Esophagus muscularis mucosa (tissue), 4 donors: ENCODE results near the gene ESAM. TPM values are rescaled to one million over a fixed set of nuclear protein-coding genes. Genes with fewer than 3 reads are reported as not detected.
A peak's percentile ranks its signal among the peaks of the same experiment; 100 is the strongest.

Source experiments
- DNase-seq: peaks from one replicate; pipeline ENCODE4 v3.0.0-alpha.2; 2017; ENCODE audit errors: extremely low spot score
- H3K27ac ChIP-seq, 4 donors: fragments of 200-600 bp; sonication (generic); replicated peaks in 1 of 4; 1 replicate in 3 of 4; 2 replicates in 1 of 4; pipeline ENCODE4 v1.5.1; 2016 to 2019; ENCODE audit warnings: mild to moderate bottlenecking in 1 of 4
- H3K27me3 ChIP-seq, 4 donors: fragments of 200-600 bp; sonication (generic); one replicate each; pipeline versions ENCODE4 v1.5.1 to v1.6.0; 2016 to 2019
- H3K36me3 ChIP-seq, 4 donors: fragments of 200-600 bp; sonication (generic); one replicate each; pipeline ENCODE4 v1.5.1; 2016 to 2019
- H3K4me1 ChIP-seq, 4 donors: fragments of 200-600 bp; sonication (generic); one replicate each; pipeline ENCODE4 v1.5.1; 2016 to 2019
- H3K4me3 ChIP-seq, 4 donors: fragments of 200-600 bp; sonication (generic); 1 replicate in 2 of 4; 2 replicates in 2 of 4; pipeline ENCODE4 v1.5.1; 2016 to 2019; ENCODE audit warnings: mild to moderate bottlenecking in 4 of 4, moderate library complexity in 1 of 4
- H3K9me3 ChIP-seq, 4 donors: fragments of 200-600 bp; sonication (generic); 1 replicate in 3 of 4; 2 replicates in 1 of 4; pipeline ENCODE4 v1.5.1; 2016 to 2019
- EP300 ChIP-seq: sonication (generic); formaldehyde crosslinking; IDR thresholded peaks from one replicate; pipeline ENCODE4 v1.6.1; 2017; ENCODE audit warnings: antibody characterized with exemption
- POLR2A ChIP-seq: fragments of 450-650 bp; IDR thresholded peaks from one replicate; pipeline ENCODE4 v1.6.1; 2017; ENCODE audit warnings: antibody characterized with exemption, moderate library complexity, mild to moderate bottlenecking, low read depth
- POLR2AphosphoS5 ChIP-seq, 2 donors: sonication (generic); formaldehyde crosslinking; IDR thresholded peaks; one replicate each; pipeline ENCODE4 v1.6.1; 2017; ENCODE audit warnings: antibody characterized with exemption in 2 of 2
- WGBS: methylation state at CpG from one replicate; pipeline ENCODE4 v1.1.5; 2018; 5-methylcytosine and 5-hydroxymethylcytosine counted together
- intact Hi-C: fragments of 100-400 bp; cut with DNase I; formaldehyde crosslinking; loops from one replicate; pipeline ENCODE4 v1.15.1; 2023
- total RNA-seq, 4 donors: library from RNA; depleted of rRNA; stranded (reverse); fragments of >200 nt; gene quantifications; one replicate each; pipeline versions ENCODE4 v1.1.0 to v1.2.1, GENCODE V29; 2016
- TF ChIP-seq, protein P1 (sequence below), 3 experiments: fragments of 200-600 bp in 2 of 3; fragments of 450-650 bp in 1 of 3; sonication (generic) in 2 of 3; IDR thresholded peaks; one replicate each; pipeline ENCODE4 v1.5.1; 2017 to 2019; ENCODE audit warnings: antibody characterized with exemption in 3 of 3, mild to moderate bottlenecking in 2 of 3, moderate library complexity in 1 of 3

ESAM gene
- total RNA-seq, 4 donors from 2014 or later, result 10.8 to 52.8 (median 41.1) TPM

DNA sequence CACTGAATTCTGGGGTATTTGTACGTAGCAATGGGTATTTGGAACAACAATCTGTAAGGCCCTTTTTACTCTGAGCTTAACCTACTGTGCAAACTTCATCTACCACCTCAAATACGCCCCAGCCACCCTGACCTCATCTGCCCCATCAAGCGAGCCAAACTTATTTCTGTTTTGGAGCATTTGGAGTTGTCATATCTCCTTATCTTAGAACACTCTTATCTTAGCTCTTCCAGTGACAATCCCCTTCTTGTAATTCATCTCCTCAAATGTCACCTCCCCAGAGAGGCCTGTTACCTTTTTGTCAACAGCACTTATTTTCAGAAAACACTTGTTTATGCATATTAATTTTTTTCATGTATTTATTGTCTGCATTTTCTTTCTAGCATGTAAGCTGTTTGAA lies 42.8 kb upstream of the ESAM start:
- intact Hi-C loops, result loop anchor here (5.0 kb wide), 1 partner anchor 32 kb away; no protein-coding TSS in a partner anchor
- Histone ChIP-seq H3K9me3 (no peaks in the 10 kb centered on the region), H3K27me3 (no peaks in the 10 kb centered on the region), H3K4me3 (no peak overlapping the region), H3K36me3 (peaks cover 0 to 28% (median 9%) of the 10 kb centered on the region in 4 donors), H3K4me1 (peaks cover 0 to 15% (median 12%) of the 10 kb centered on the region in 4 donors), H3K27ac (no peak overlapping the region)
- 94% methylated on average over 3 of the region's 3 CpGs for WGBS
- TF ChIP-seq, protein P1, sequence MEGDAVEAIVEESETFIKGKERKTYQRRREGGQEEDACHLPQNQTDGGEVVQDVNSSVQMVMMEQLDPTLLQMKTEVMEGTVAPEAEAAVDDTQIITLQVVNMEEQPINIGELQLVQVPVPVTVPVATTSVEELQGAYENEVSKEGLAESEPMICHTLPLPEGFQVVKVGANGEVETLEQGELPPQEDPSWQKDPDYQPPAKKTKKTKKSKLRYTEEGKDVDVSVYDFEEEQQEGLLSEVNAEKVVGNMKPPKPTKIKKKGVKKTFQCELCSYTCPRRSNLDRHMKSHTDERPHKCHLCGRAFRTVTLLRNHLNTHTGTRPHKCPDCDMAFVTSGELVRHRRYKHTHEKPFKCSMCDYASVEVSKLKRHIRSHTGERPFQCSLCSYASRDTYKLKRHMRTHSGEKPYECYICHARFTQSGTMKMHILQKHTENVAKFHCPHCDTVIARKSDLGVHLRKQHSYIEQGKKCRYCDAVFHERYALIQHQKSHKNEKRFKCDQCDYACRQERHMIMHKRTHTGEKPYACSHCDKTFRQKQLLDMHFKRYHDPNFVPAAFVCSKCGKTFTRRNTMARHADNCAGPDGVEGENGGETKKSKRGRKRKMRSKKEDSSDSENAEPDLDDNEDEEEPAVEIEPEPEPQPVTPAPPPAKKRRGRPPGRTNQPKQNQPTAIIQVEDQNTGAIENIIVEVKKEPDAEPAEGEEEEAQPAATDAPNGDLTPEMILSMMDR (IDR thresholded peaks at IDR 0.05), result no peak
- no peak for DNase-seq

DNA sequence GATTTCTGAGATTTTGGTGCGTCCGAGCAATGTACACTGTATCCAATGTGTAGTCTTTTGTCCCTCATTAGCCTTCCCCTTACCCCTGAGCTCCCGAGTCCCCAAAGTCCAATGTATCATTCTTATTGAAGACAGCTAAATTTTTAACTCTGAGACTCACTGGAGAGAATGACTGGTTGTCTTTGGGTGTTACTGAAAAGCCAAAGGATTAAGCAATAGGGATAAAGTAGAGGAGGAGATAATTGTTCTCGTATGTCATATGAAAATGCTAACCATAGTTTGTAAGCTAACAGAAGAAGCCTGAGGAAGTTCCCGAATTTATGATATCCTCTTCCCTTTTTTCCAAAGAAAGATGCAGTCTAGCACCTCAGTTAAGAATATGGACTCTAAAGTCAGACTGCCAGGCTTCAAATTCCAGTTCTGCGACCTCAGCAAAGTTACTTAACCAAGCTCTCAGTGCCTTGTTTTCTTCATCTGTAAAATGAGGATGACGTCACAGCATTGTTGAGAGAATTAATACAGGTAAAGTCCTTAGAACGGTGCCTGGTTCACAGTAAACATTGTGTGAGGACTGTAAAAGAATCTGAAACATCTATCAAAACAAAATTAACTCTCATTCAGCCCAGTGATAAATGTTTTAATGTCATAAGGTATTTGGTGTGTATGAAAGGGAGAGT lies 39.7 kb upstream of the ESAM start:
- intact Hi-C loops, result loop anchor here (5.0 kb wide), 1 partner anchor 36 kb away; no protein-coding TSS in a partner anchor
- DNase-seq, result no peak
- H3K27me3 ChIP-seq, result no peaks in the 10 kb centered on the region
- H3K4me1 ChIP-seq, result peaks cover 27 to 41% (median 35%) of the 10 kb centered on the region in 4 donors
- H3K4me3 ChIP-seq, result peak overlapping the region in 3 of 4 donors; percentile 4 to 95 (median 94)
- peaks cover 0 to 16% (median 8%) of the 10 kb centered on the region in 4 donors for H3K36me3 ChIP-seq
- WGBS, result 68% methylated on average over 8 of the region's 8 CpGs
- no peaks in the 10 kb centered on the region for H3K9me3 ChIP-seq
- peak overlapping the region; percentile 97 to 98 (median 98) for H3K27ac ChIP-seq
- TF ChIP-seq POLR2A (no peak), POLR2AphosphoS5 (IDR thresholded peaks at IDR 0.05) (no peak)

DNA sequence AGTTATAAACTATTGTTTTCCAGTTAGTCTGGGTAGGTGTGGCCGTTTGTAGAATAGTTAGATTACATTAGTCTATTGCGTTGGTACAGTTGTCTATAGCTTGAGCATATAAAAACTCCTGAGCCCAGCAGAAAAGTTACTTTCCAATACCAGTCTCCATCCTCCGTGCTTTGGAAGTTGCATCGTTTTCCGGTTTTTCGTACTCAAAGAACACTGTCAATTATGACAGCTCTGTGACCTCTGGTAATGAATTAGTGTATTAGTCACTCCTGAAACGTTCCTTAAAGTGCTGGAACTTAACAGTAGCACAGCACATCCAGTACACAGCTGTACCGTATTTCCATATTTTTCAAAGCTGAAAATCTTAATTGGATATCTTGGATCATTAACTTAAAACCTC lies 38.9 kb upstream of the ESAM start:
- Histone ChIP-seq H3K4me1 (peaks cover 27 to 47% (median 35%) of the 10 kb centered on the region in 4 donors), H3K27me3 (no peaks in the 10 kb centered on the region), H3K9me3 (no peaks in the 10 kb centered on the region), H3K4me3 (peak overlapping the region; percentile 93 to 97 (median 94)), H3K36me3 (peaks cover 0 to 9% (median 4%) of the 10 kb centered on the region in 4 donors), H3K27ac (peak overlapping the region; percentile 97 to 98 (median 98))
- no peak for DNase-seq
- TF ChIP-seq EP300 (no peak), POLR2A (no peak), POLR2AphosphoS5 (IDR thresholded peaks at IDR 0.05) (no peak)
- TF ChIP-seq, protein P1 (IDR thresholded peaks at IDR 0.05), result no peak
- WGBS, result 8% methylated on average over 8 of the region's 8 CpGs
- intact Hi-C loops, result loop anchor here (5.0 kb wide), 1 partner anchor 36 kb away; no protein-coding TSS in a partner anchor

DNA sequence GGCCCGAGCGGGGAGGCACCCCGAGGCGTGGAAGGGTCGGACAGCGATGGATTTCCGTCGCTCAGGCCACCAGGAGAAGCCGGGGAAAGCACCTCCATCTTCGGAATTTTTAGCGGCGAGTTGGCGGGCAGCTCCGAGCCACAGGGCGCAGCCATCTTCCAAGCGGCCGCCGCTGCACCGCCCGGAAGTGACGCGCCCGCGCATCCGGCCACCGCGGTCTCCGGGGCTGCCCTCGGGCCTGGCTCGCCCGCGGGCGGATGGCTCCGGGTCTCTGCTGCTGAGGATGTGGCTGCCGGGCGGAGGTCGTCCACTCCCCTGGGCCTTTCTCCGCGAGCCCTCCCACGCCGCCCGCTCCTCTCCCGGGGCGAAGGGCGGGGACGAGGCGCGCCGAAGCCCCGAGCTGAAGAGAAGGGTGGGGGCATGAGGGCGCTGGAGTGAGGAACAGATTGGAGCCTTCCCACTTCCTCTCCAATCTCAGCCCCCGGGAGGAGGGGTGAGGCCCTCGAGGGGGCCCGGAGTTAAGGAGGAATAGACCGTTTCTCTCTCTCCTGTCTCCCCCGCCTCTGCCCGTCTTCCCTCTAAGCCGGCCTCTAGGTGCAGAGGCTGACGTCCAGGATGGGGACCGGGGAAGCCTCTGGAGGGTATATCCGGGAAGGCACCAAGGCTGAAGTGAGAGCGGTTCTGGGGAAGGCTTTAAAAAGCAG lies 38.3 kb upstream of the ESAM start, which contains the start of gene MSANTD2:
MSANTD2 (minus strand) TSS at position 181 of the 704 bp plus-strand sequence; CDS start at position 155, 26 bp downstream.
- peak; percentile 81 to 93 for TF ChIP-seq POLR2AphosphoS5 (IDR thresholded peaks at IDR 0.05)
- TF ChIP-seq POLR2A, result peak; percentile 81
- TF ChIP-seq, protein P1 (IDR thresholded peaks at IDR 0.05), result no peak
- DNase-seq, result peak; percentile 94
- Histone ChIP-seq H3K27ac (peak within 1 kb of the TSS; percentile 97 to 98 (median 98)), H3K27me3 (no peaks in the 10 kb centered on the region), H3K4me1 (peaks cover 27 to 47% (median 35%) of the 10 kb centered on the region in 4 donors), H3K36me3 (peaks cover 0 to 2% (median under 1%) of the 10 kb centered on the region in 4 donors), H3K4me3 (peak within 1 kb of the TSS; percentile 93 to 97 (median 94)), H3K9me3 (no peaks in the 10 kb centered on the region)
- intact Hi-C loops, result loop anchor here (5.0 kb wide), 1 partner anchor 37 kb away; no protein-coding TSS in a partner anchor
- 1% methylated on average over 23 of the region's 62 CpGs for WGBS
